ENCODE data around the gene PPIF. TPM values are rescaled to one million over a fixed set of nuclear protein-coding genes. Genes with fewer than 3 reads are reported as not detected.

The PPIF gene
- total and polyA plus RNA-seq, 2 of the 13 experiments (the other 11 are each of a cell fraction or from before 2014, with no cell fraction given), result 147 to 157 TPM

- TF ChIP-seq ZNF574 (CRISPR knock-in tag; IDR thresholded peaks at IDR 0.05), result 0 out of 2 replicates have a peak, but pooled peaks have one; percentile 27
- peak; percentile 31; the same call in 1 of the 2 replicates for TF ChIP-seq ZNF768 (CRISPR knock-in tag; IDR thresholded peaks at IDR 0.05)
- no peak for TF ChIP-seq KMT2B (CRISPR knock-in tag; IDR thresholded peaks at IDR 0.05)
- no peak for TF ChIP-seq HINFP (CRISPR knock-in tag; IDR thresholded peaks at IDR 0.05; ENCODE audit: low read depth)
- no peak for TF ChIP-seq ZFP82 (CRISPR knock-in tag; IDR thresholded peaks at IDR 0.05; ENCODE audit: borderline replicate concordance)
- TF ChIP-seq TERF1 (CRISPR knock-in tag; IDR thresholded peaks at IDR 0.05), result no peak
- TF ChIP-seq ZNF788 (CRISPR knock-in tag; IDR thresholded peaks at IDR 0.05; ENCODE audit: borderline replicate concordance), result 0 out of 2 replicates have a peak, but pooled peaks have one; percentile 33
- TF ChIP-seq SOX6 (IDR thresholded peaks at IDR 0.05), result no peak
- peak; percentile 27; the same call in 1 of the 2 replicates for TF ChIP-seq SOX6 (CRISPR knock-in tag; IDR thresholded peaks at IDR 0.05)
- TF ChIP-seq ZBTB10 (CRISPR knock-in tag; IDR thresholded peaks at IDR 0.05; ENCODE audit: borderline replicate concordance), result no peak
- no peak for TF ChIP-seq ZBTB2 (CRISPR knock-in tag; IDR thresholded peaks at IDR 0.05; ENCODE audit: low read depth)
- no peak for TF ChIP-seq RXRB (CRISPR knock-in tag; IDR thresholded peaks at IDR 0.05; ENCODE audit: borderline replicate concordance)
- TF ChIP-seq MAX (IDR thresholded peaks at IDR 0.05), result peak; percentile 13; the same call in 1 of the 2 replicates
- no peak for TF ChIP-seq RFX3 (CRISPR knock-in tag; IDR thresholded peaks at IDR 0.05)
- TF ChIP-seq U2AF2 (IDR thresholded peaks at IDR 0.05; ENCODE audit: low read depth, low read length), result no peak
- TF ChIP-seq NPAS2 (CRISPR knock-in tag; IDR thresholded peaks at IDR 0.05; ENCODE audit: borderline replicate concordance), result no peak
- TF ChIP-seq ZSCAN31 (CRISPR knock-in tag; IDR thresholded peaks at IDR 0.05; ENCODE audit: low read depth), result no peak
- TF ChIP-seq MZF1 (CRISPR knock-in tag; IDR thresholded peaks at IDR 0.05; ENCODE audit: borderline replicate concordance), result no peak
Observed at GRCh38 chr10:79403441-79404230, 56.4 kb downstream of the PPIF start (continued).

All from HepG2 (cell line).